MM.1S (cell line): ENCODE results near the gene RPS3.
"Not testable (repeated sequence)": the region's sequence is repeated elsewhere in the genome, so short reads cannot be mapped to it uniquely, and the experiment has no call there.

Source experiments
- DNase-seq: peaks from one replicate; pipeline ENCODE4 v3.0.0-alpha.2; 2015
- H2AFZ ChIP-seq: fragments of 300-600 bp; sonication (generic); 2 replicates; pipeline ENCODE4 v1.6.0; 2016; ENCODE audit warnings: antibody characterized with exemption, low read length
- H3F3A ChIP-seq: fragments of 300-600 bp; sonication (generic); 2 replicates; pipeline ENCODE4 v1.6.1; 2016; ENCODE audit warnings: mild to moderate bottlenecking, antibody characterized with exemption, low read length, moderate library complexity, mixed read lengths; ENCODE audit not compliant: insufficient read depth
- H3K27ac ChIP-seq: fragments of 300-600 bp; sonication (generic); 2 replicates; pipeline ENCODE4 v1.5.1; 2016; ENCODE audit warnings: mild to moderate bottlenecking, low read length
- H3K27me3 ChIP-seq: fragments of 300-600 bp; sonication (generic); replicated peaks from 2 replicates; pipeline ENCODE4 v1.6.0; 2016; ENCODE audit warnings: low read length; ENCODE audit not compliant: insufficient read depth
- H3K36me3 ChIP-seq: fragments of 300-600 bp; sonication (generic); replicated peaks from 2 replicates; pipeline ENCODE4 v1.6.1; 2016; ENCODE audit warnings: mild to moderate bottlenecking, low read length, mixed read lengths; ENCODE audit not compliant: insufficient read depth
- H3K4me1 ChIP-seq: fragments of 300-600 bp; sonication (generic); 2 replicates; pipeline ENCODE4 v1.6.1; 2016; ENCODE audit warnings: low read length, mixed read lengths
- H3K4me2 ChIP-seq: fragments of 300-600 bp; sonication (generic); 2 replicates; pipeline ENCODE4 v1.6.0; 2016; ENCODE audit warnings: low read depth, low read length
- H3K4me3 ChIP-seq: fragments of 300-600 bp; sonication (generic); 2 replicates; pipeline ENCODE4 v1.5.1; 2016; ENCODE audit warnings: low read length, mixed read lengths
- H3K79me2 ChIP-seq: fragments of 300-600 bp; sonication (generic); 2 replicates; pipeline ENCODE4 v1.6.1; 2016; ENCODE audit warnings: mixed run types, low read length, mixed read lengths
- H3K9ac ChIP-seq: fragments of 300-600 bp; sonication (generic); 2 replicates; pipeline ENCODE4 v1.6.1; 2016; ENCODE audit warnings: low read length, mixed read lengths
- H3K9me2 ChIP-seq: fragments of 300-600 bp; sonication (generic); replicated peaks from 2 replicates; pipeline ENCODE4 v1.6.1; 2016; ENCODE audit warnings: mild to moderate bottlenecking, low read length, mixed read lengths; ENCODE audit not compliant: insufficient read depth
- H3K9me3 ChIP-seq: fragments of 300-600 bp; sonication (generic); replicated peaks from 2 replicates; pipeline ENCODE4 v1.6.1; 2016; ENCODE audit warnings: mild to moderate bottlenecking, low read length, mixed read lengths; ENCODE audit not compliant: insufficient read depth
- H4K20me1 ChIP-seq: fragments of 300-600 bp; sonication (generic); 2 replicates; pipeline ENCODE4 v1.6.1; 2016; ENCODE audit warnings: mild to moderate bottlenecking, low read length, moderate library complexity, mixed read lengths; ENCODE audit not compliant: insufficient read depth
- CTCF ChIP-seq: fragments of 300-600 bp; sonication (generic); IDR thresholded peaks from 2 replicates; pipeline ENCODE4 v1.5.1; 2016; ENCODE audit warnings: antibody characterized with exemption, low read length, mixed read lengths
- EZH2 ChIP-seq: fragments of 300-600 bp; sonication (generic); optimal IDR thresholded peaks from 2 replicates; pipeline ENCODE3; 2017; ENCODE audit warnings: low read depth, mild to moderate bottlenecking, antibody characterized with exemption, low read length, mixed read lengths
- EZH2phosphoT487 ChIP-seq: fragments of 300-600 bp; sonication (generic); IDR thresholded peaks from 2 replicates; pipeline ENCODE4 v1.6.1; 2018; ENCODE audit warnings: antibody characterized with exemption, low read length

Gene RPS3

GRCh38 chr11:75375626-75376025 lies 23.7 kb upstream of the RPS3 start:
- H3K4me1 ChIP-seq, result no peaks in the 10 kb centered on the region
- peaks cover 9% of the 10 kb centered on the region for H3K27me3 ChIP-seq
- H3K4me3 ChIP-seq, result no peak overlapping the region

GRCh38 chr11:75376175-75376574 lies 23.1 kb upstream of the RPS3 start:
- DNase-seq, result no peak
- no peak for TF ChIP-seq EZH2phosphoT487
- no peak for TF ChIP-seq CTCF
- TF ChIP-seq EZH2, result no peak
- Histone ChIP-seq H3K9ac (no peak overlapping the region), H4K20me1 (no peaks in the 10 kb centered on the region), H3K36me3 (no peaks in the 10 kb centered on the region), H3F3A (no peaks in the 10 kb centered on the region), H2AFZ (no peak overlapping the region), H3K79me2 (no peaks in the 10 kb centered on the region), H3K4me2 (no peak overlapping the region), H3K9me2 (no peaks in the 10 kb centered on the region), H3K9me3 (no peaks in the 10 kb centered on the region), H3K27ac (no peak overlapping the region), H3K4me3 (no peak overlapping the region), H3K27me3 (peaks cover 9% of the 10 kb centered on the region; the same call in 1 of the 2 replicates), H3K4me1 (no peaks in the 10 kb centered on the region)

More at GRCh38 chr11:75375626-75376025, 23.7 kb upstream of the RPS3 start:
- TF ChIP-seq EZH2 (no peak), EZH2phosphoT487 (no peak), CTCF (no peak)
- H3K9me2 ChIP-seq, result no peaks in the 10 kb centered on the region
- no peak overlapping the region for H3K27ac ChIP-seq
- H3K79me2 ChIP-seq, result no peaks in the 10 kb centered on the region
- no peak overlapping the region for H3K9ac ChIP-seq
- no peaks in the 10 kb centered on the region for H3F3A ChIP-seq
- H3K9me3 ChIP-seq, result no peaks in the 10 kb centered on the region
- no peak overlapping the region for H3K4me2 ChIP-seq
- DNase-seq, result no peak
- no peaks in the 10 kb centered on the region for H4K20me1 ChIP-seq
- no peak overlapping the region for H2AFZ ChIP-seq
- no peaks in the 10 kb centered on the region for H3K36me3 ChIP-seq

GRCh38 chr11:75378776-75379175 lies 20.5 kb upstream of the RPS3 start:
- not testable (repeated sequence) for H4K20me1 ChIP-seq, H3K36me3 ChIP-seq, H3K4me1 ChIP-seq, H2AFZ ChIP-seq, H3K9me2 ChIP-seq, DNase-seq, H3K79me2 ChIP-seq, H3F3A ChIP-seq, H3K27ac ChIP-seq, H3K9ac ChIP-seq, H3K27me3 ChIP-seq, H3K4me2 ChIP-seq, H3K9me3 ChIP-seq, H3K4me3 ChIP-seq

- H3K9me2 ChIP-seq, result no peaks in the 10 kb centered on the region
- H3K27me3 ChIP-seq, result no peaks in the 10 kb centered on the region
- no peaks in the 10 kb centered on the region for H3K9me3 ChIP-seq
- H3K4me2 ChIP-seq, result no peak overlapping the region
- no peak overlapping the region for H3K27ac ChIP-seq
- H3K36me3 ChIP-seq, result no peaks in the 10 kb centered on the region
- no peaks in the 10 kb centered on the region for H3K4me1 ChIP-seq
- H2AFZ ChIP-seq, result no peak overlapping the region
- H3K79me2 ChIP-seq, result no peaks in the 10 kb centered on the region
- no peaks in the 10 kb centered on the region for H3F3A ChIP-seq
- no peak for DNase-seq
- H4K20me1 ChIP-seq, result no peaks in the 10 kb centered on the region
- H3K9ac ChIP-seq, result no peak overlapping the region
- TF ChIP-seq EZH2, result no peak
- TF ChIP-seq CTCF, result no peak
- TF ChIP-seq EZH2phosphoT487, result no peak
- no peak overlapping the region for H3K4me3 ChIP-seq
Observed at GRCh38 chr11:75380245-75380644, 19.1 kb upstream of the RPS3 start.
